IMR-90 (cell line): ENCODE measurements around the gene CDC6. TPM values are rescaled to one million over a fixed set of nuclear protein-coding genes. Genes with fewer than 3 reads are reported as not detected.

ENCODE experiments used
- ATAC-seq: fragments of 200-7000 bp; cut with Tn5 transposase; 2 replicates; pipeline ENCODE4 v1.9.1; 2020; ENCODE audit warnings: low read depth, mild to moderate bottlenecking, moderate library complexity
- BruUV-seq: library from RNA; stranded (reverse); fragments of 400-500 nt; replicated peaks from 2 replicates; lab custom pipeline; 2021; lab: Mats Ljungman, UMichigan
- CTCF ChIA-PET: fragments of 300-600 bp; formaldehyde crosslinking; extraction: SDS; loops from one replicate; lab custom pipeline; 2021; ENCODE audit warnings: antibody characterized with exemption; lab: Yijun Ruan, JAX
- POLR2A ChIA-PET: fragments of 300-600 bp; sonication (Branson Sonifier 250); formaldehyde crosslinking; loops from one replicate; lab custom pipeline; 2022; ENCODE audit warnings: antibody characterized with exemption; ENCODE audit not compliant: unreplicated experiment; lab: Charles Lee
- DNase-seq: peaks from one replicate; pipeline ENCODE4 v3.0.0; 2013
- H2AFZ ChIP-seq: replicated peaks from 2 replicates; pipeline ENCODE3; 2013; ENCODE audit warnings: low read length, mild to moderate bottlenecking; ENCODE audit not compliant: poor library complexity
- H2AK5ac ChIP-seq: 2 replicates; pipeline ENCODE4 v1.6.1; 2013; ENCODE audit warnings: low read depth, low read length, inconsistent platforms
- H2AK9ac ChIP-seq: replicated peaks from 2 replicates; pipeline ENCODE3; 2013; ENCODE audit warnings: mild to moderate bottlenecking, low read depth, low read length, moderate library complexity; ENCODE audit not compliant: poor library complexity
- H2BK120ac ChIP-seq: 2 replicates; pipeline ENCODE4 v1.6.1; 2013; ENCODE audit warnings: low read depth, low read length, inconsistent platforms
- H2BK15ac ChIP-seq: 3 replicates; pipeline ENCODE4 v1.6.1; 2013; ENCODE audit warnings: low read depth, low read length, inconsistent platforms
- H2BK20ac ChIP-seq: 2 replicates; pipeline ENCODE4 v1.6.1; 2013; ENCODE audit warnings: low read depth, mild to moderate bottlenecking, inconsistent platforms, low read length, moderate library complexity
- H2BK5ac ChIP-seq: 2 replicates; pipeline ENCODE4 v1.6.1; 2013; ENCODE audit warnings: mild to moderate bottlenecking, low read depth, low read length, inconsistent platforms; ENCODE audit not compliant: poor library complexity, severe bottlenecking
- H3K14ac ChIP-seq: replicated peaks from 2 replicates; pipeline ENCODE4 v1.6.1; 2013; ENCODE audit warnings: low read depth, low read length, inconsistent platforms
- H3K18ac ChIP-seq: 2 replicates; pipeline ENCODE4 v1.6.1; 2013; ENCODE audit warnings: low read depth, low read length, control low read depth
- H3K23ac ChIP-seq: 2 replicates; pipeline ENCODE4 v1.6.1; 2013; ENCODE audit warnings: low read depth, low read length, inconsistent platforms
- H3K27ac ChIP-seq: 2 replicates; pipeline ENCODE4 v1.5.1; 2013; ENCODE audit warnings: mild to moderate bottlenecking, control low read depth, low read length; ENCODE audit not compliant: insufficient read depth
- H3K27me3 ChIP-seq: 2 replicates; pipeline ENCODE4 v1.6.1; 2013; ENCODE audit warnings: low read length; ENCODE audit not compliant: control insufficient read depth, insufficient read depth
- H3K36me3 ChIP-seq: 2 replicates; pipeline ENCODE4 v1.6.1; 2013; ENCODE audit warnings: low read length, mixed read lengths; ENCODE audit not compliant: control insufficient read depth, insufficient read depth
- H3K4ac ChIP-seq: 2 replicates; pipeline ENCODE4 v1.6.1; 2013; ENCODE audit warnings: low read depth, low read length, inconsistent platforms
- H3K4me1 ChIP-seq: 2 replicates; pipeline ENCODE4 v1.6.1; 2013; ENCODE audit warnings: low read length, mixed read lengths; ENCODE audit not compliant: control insufficient read depth, insufficient read depth
- H3K4me2 ChIP-seq: 2 replicates; pipeline ENCODE4 v1.6.1; 2013; ENCODE audit warnings: low read depth, mild to moderate bottlenecking, control low read depth, low read length, moderate library complexity
- H3K4me3 ChIP-seq: 2 replicates; pipeline ENCODE4 v1.5.1; 2013; ENCODE audit warnings: low read depth, mild to moderate bottlenecking, control low read depth, low read length, moderate library complexity; ENCODE audit not compliant: insufficient read depth
- H3K56ac ChIP-seq: 2 replicates; pipeline ENCODE4 v1.6.1; 2013; ENCODE audit warnings: low read length, inconsistent platforms; ENCODE audit not compliant: insufficient read depth; ENCODE audit errors: extremely low read depth
- H3K79me1 ChIP-seq, 2 experiments: 2 replicates each; pipeline ENCODE4 v1.6.1; 2013; ENCODE audit warnings: low read length in 2 of 2, inconsistent platforms in 1 of 2, low read depth in 1 of 2
- H3K9ac ChIP-seq: 2 replicates; pipeline ENCODE4 v1.6.1; 2013; ENCODE audit warnings: low read depth, low read length, control low read depth
- H3K9me1 ChIP-seq: 2 replicates; pipeline ENCODE4 v1.6.1; 2013; ENCODE audit warnings: low read length, inconsistent platforms; ENCODE audit not compliant: insufficient read depth
- H3K9me3 ChIP-seq: 2 replicates; pipeline ENCODE4 v1.6.1; 2013; ENCODE audit warnings: low read length; ENCODE audit not compliant: control insufficient read depth, insufficient read depth
- H4K20me1 ChIP-seq: 2 replicates; pipeline ENCODE4 v1.6.1; 2013; ENCODE audit warnings: low read length, inconsistent platforms; ENCODE audit not compliant: insufficient read depth
- H4K5ac ChIP-seq: 2 replicates; pipeline ENCODE4 v1.6.1; 2013; ENCODE audit warnings: mild to moderate bottlenecking, low read depth, low read length, control low read depth
- H4K8ac ChIP-seq, 2 experiments: 2 replicates each; pipeline ENCODE4 v1.6.1; 2013; ENCODE audit warnings: low read depth in 2 of 2, low read length in 2 of 2, control low read depth in 1 of 2, inconsistent platforms in 1 of 2
- H4K91ac ChIP-seq: 2 replicates; pipeline ENCODE4 v1.6.1; 2013; ENCODE audit warnings: low read depth, low read length, inconsistent platforms; ENCODE audit not compliant: insufficient read depth
- BHLHE40 ChIP-seq: fragments of 150-350 bp; IDR thresholded peaks from 2 replicates; pipeline ENCODE4 v1.6.1; 2016; ENCODE audit warnings: mild to moderate bottlenecking, low read depth, low read length
- CEBPB ChIP-seq: IDR thresholded peaks from 2 replicates; pipeline ENCODE4 v1.6.1; 2012; ENCODE audit warnings: low read depth, low read length, improper control_type of control experiment
- CHD1 ChIP-seq: IDR thresholded peaks from 2 replicates; pipeline ENCODE4 v1.6.1; 2012; ENCODE audit warnings: low read depth, low read length, improper control_type of control experiment
- CTCF ChIP-seq: conservative IDR thresholded peaks from 2 replicates; pipeline ENCODE4 v1.5.1; 2012; ENCODE audit warnings: mild to moderate bottlenecking, low read depth, low read length, improper control_type of control experiment
- ELK1 ChIP-seq: fragments of 150-350 bp; IDR thresholded peaks from 2 replicates; pipeline ENCODE4 v1.6.1; 2016; ENCODE audit warnings: low read depth, mild to moderate bottlenecking, low read length, moderate library complexity, borderline replicate concordance
- FOS ChIP-seq: fragments of 150-350 bp; IDR thresholded peaks from 2 replicates; pipeline ENCODE4 v1.6.1; 2016; ENCODE audit warnings: low read depth, low read length
- MAFK ChIP-seq: IDR thresholded peaks from 2 replicates; pipeline ENCODE4 v1.6.1; 2012; ENCODE audit warnings: low read depth, low read length, improper control_type of control experiment
- MAZ ChIP-seq: IDR thresholded peaks from 2 replicates; pipeline ENCODE4 v1.6.1; 2012; ENCODE audit warnings: low read depth, mild to moderate bottlenecking, low read length, improper control_type of control experiment, moderate library complexity, borderline replicate concordance
- MXI1 ChIP-seq: IDR thresholded peaks from 2 replicates; pipeline ENCODE4 v1.6.1; 2012; ENCODE audit warnings: low read depth, mild to moderate bottlenecking, low read length, moderate library complexity, borderline replicate concordance
- NFE2L2 ChIP-seq: fragments of 150-350 bp; IDR thresholded peaks from 2 replicates; pipeline ENCODE4 v1.6.1; 2016; ENCODE audit warnings: low read depth, mild to moderate bottlenecking, low read length
- POLR2A ChIP-seq: IDR thresholded peaks from 2 replicates; pipeline ENCODE4 v1.6.1; 2012; ENCODE audit warnings: mild to moderate bottlenecking, low read depth, low read length
- RAD21 ChIP-seq: IDR thresholded peaks from 2 replicates; pipeline ENCODE4 v1.6.1; 2012; ENCODE audit warnings: low read length, improper control_type of control experiment
- RCOR1 ChIP-seq: IDR thresholded peaks from 2 replicates; pipeline ENCODE4 v1.6.1; 2012; ENCODE audit warnings: mild to moderate bottlenecking, low read length, improper control_type of control experiment; ENCODE audit not compliant: insufficient replicate concordance
- RFX5 ChIP-seq: IDR thresholded peaks from 2 replicates; pipeline ENCODE4 v1.8.0; 2012; ENCODE audit warnings: low read depth, mild to moderate bottlenecking, low read length, moderate library complexity
- SMC3 ChIP-seq: fragments of 150-350 bp; IDR thresholded peaks from 2 replicates; pipeline ENCODE4 v1.6.1; 2016; ENCODE audit warnings: low read depth, mild to moderate bottlenecking, antibody characterized with exemption, low read length, moderate library complexity
- USF2 ChIP-seq: fragments of 150-350 bp; IDR thresholded peaks from 2 replicates; pipeline ENCODE4 v1.6.1; 2017; ENCODE audit warnings: mild to moderate bottlenecking, antibody characterized with exemption, low read length, low read depth
- WGBS, 2 experiments: methylation state at CpG; one replicate each; pipeline versions ENCODE4 v1.1.5 to v1.1.7; 2013; ENCODE audit warnings: missing lambda C conversion rate in 2 of 2; ENCODE audit not compliant: insufficient read length in 1 of 2; ENCODE audit errors: extremely low coverage in 2 of 2; 5-methylcytosine and 5-hydroxymethylcytosine counted together
- dilution Hi-C: fragments of 300-500 bp; cut with HindIII; formaldehyde crosslinking; loops from one replicate; pipeline ENCODE4 v1.14.3; 2018; ENCODE audit warnings: low sequenced_read_pairs; ENCODE audit not compliant: unreplicated experiment
- in situ Hi-C: fragments of 300-500 bp; cut with MboI; formaldehyde crosslinking; loops from 3 replicates; pipeline ENCODE4 v1.14.3; 2019; ENCODE audit warnings: low sequenced_read_pairs, inconsistent platforms, mixed read lengths
- intact Hi-C: fragments of 100-400 bp; cut with micrococcal nuclease; formaldehyde crosslinking; loops from 2 replicates; pipeline ENCODE4 v1.10.0; 2022
- polyA plus RNA-seq, 3 experiments: library from polyadenylated mRNA; depleted of rRNA; stranded (reverse); fragments of >200 nt; gene quantifications; 2 replicates each; pipeline ENCODE4 v1.2.3, GENCODE V29; 2012; ENCODE audit warnings: low replicate concordance in 1 of 3
- total RNA-seq: library from RNA; depleted of rRNA; stranded (reverse); fragments of >200 nt; gene quantifications from 2 replicates; pipeline ENCODE4 v1.2.3, GENCODE V29; 2012

The CDC6 gene
- total and polyA plus RNA-seq, 2 of the 4 experiments (the other 2 are of a cell fraction) = 15.3 to 25.6 TPM

- dilution Hi-C loops (no loop called here), intact Hi-C loops (no loop called here), in situ Hi-C loops (no loop called here)
- Histone ChIP-seq H4K20me1 (no peaks in the 10 kb centered on the region), H3K9me3 (no peaks in the 10 kb centered on the region), H3K14ac (no peak overlapping the region), H3K4ac (no peak overlapping the region), H4K5ac (no peak overlapping the region), H3K23ac (no peak overlapping the region), H2BK15ac (no peak overlapping the region), H3K36me3 (peaks cover 50% of the 10 kb centered on the region), H3K27me3 (no peaks in the 10 kb centered on the region), H2BK5ac (no peak overlapping the region), H2AK5ac (no peak overlapping the region), H2AK9ac (no peak overlapping the region), H3K56ac (no peak overlapping the region), H3K79me1 (peaks cover 11 to 33% of the 10 kb centered on the region in 2 experiments; a peak in 3 of 4 replicates), H4K91ac (no peak overlapping the region), H3K18ac (no peak overlapping the region), H2BK120ac (no peak overlapping the region), H3K9ac (no peak overlapping the region), H4K8ac (no peak overlapping the region), H2BK20ac (no peak overlapping the region), H3K4me1 (no peaks in the 10 kb centered on the region), H3K4me3 (no peak overlapping the region), H3K27ac (no peak overlapping the region), H3K4me2 (no peak overlapping the region), H3K9me1 (peaks cover 8% of the 10 kb centered on the region; the same call in 1 of the 2 replicates), H2AFZ (no peak overlapping the region)
- ChIA-PET POLR2A (no interaction called here), CTCF (interaction anchor here (0.6 kb wide), 1 partner anchor 8 kb away, joined by 5 read pairs; no protein-coding TSS in a partner anchor)
- no TSS peak for BruUV-seq
- DNase-seq (peak; percentile 26), ATAC-seq (no peak)
- WGBS, 2 experiments = 100% methylated on average over 1 of the region's 2 CpGs; no CpG with 5 or more reads in 1 of the 2 experiments
- TF ChIP-seq CTCF (no peak), CHD1 (no peak), RFX5 (no peak), ELK1 (no peak), POLR2A (no peak), FOS (no peak), RAD21 (no peak), SMC3 (no peak), MAFK (no peak), NFE2L2 (no peak), BHLHE40 (no peak), MXI1 (no peak), RCOR1 (no peak), MAZ (no peak), USF2 (no peak), CEBPB (no peak)
Observed at GRCh38 chr17:40268141-40268712, 19.5 kb upstream of the CDC6 start.
